ENCODE measurements around the gene CDC42BPG. TPM values are rescaled to one million over a fixed set of nuclear protein-coding genes. Genes with fewer than 3 reads are reported as not detected.

Gene CDC42BPG
- total RNA-seq, 1 experiment from 2014 or later: 21.6 TPM

- H3K9me3 Mint-ChIP-seq: no peaks in the 10 kb centered on the region
Measured at GRCh38 chr11:64833509-64833908, 10.9 kb downstream of the CDC42BPG start.

DNA sequence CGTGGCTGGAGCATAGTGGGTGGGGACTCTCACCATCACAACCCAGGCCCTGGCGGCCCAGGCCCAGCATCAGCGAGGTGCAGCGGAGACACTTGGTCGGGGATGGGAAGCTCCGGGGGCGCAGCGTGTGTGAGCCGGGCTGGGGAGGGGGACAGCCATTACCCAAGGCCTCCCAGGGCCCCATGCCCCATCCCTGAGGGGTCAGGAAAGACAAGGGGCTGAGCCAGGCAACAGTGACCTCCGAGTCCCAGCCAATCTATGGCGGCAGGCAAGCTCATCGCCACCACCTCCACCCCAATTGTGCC lies 11.3 kb downstream of the CDC42BPG start:
- Mint-ChIP-seq H3K27ac (no peak overlapping the region), H3K9me3 (no peaks in the 10 kb centered on the region), H3K36me3 (peaks cover 2% of the 10 kb centered on the region; the same call in 1 of the 2 replicates), H3K4me1 (no peaks in the 10 kb centered on the region), H3K4me3 (no peak overlapping the region), H3K27me3 (ENCODE audit: low read depth) (no peaks in the 10 kb centered on the region)
- ATAC-seq: no peak
- DNase-seq (ENCODE audit: low spot score): no peak
- ChIA-PET CTCF (no interaction called here), POLR2A (no interaction called here)
- no peak for TF ChIP-seq ESRRA (CRISPR knock-in tag; IDR thresholded peaks at IDR 0.05; ENCODE audit: borderline replicate concordance)
- no peak for TF ChIP-seq CBFB (CRISPR knock-in tag; IDR thresholded peaks at IDR 0.05; ENCODE audit: low read depth)
- TF ChIP-seq, protein P1, sequence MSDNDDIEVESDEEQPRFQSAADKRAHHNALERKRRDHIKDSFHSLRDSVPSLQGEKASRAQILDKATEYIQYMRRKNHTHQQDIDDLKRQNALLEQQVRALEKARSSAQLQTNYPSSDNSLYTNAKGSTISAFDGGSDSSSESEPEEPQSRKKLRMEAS (CRISPR knock-in tag; IDR thresholded peaks at IDR 0.05): no peak
- TF ChIP-seq SMAD4 (CRISPR knock-in tag; IDR thresholded peaks at IDR 0.05): no peak
- no peak for TF ChIP-seq TP53 (CRISPR knock-in tag; IDR thresholded peaks at IDR 0.05)
- TF ChIP-seq ZNF512 (CRISPR knock-in tag; IDR thresholded peaks at IDR 0.05; ENCODE audit: borderline replicate concordance): no peak
- no peak for TF ChIP-seq ATF1 (CRISPR knock-in tag; IDR thresholded peaks at IDR 0.05)
- TF ChIP-seq NFYB (CRISPR knock-in tag; conservative IDR thresholded peaks at IDR 0.05; ENCODE audit: low read depth): no peak
- TF ChIP-seq FOXJ3 (CRISPR knock-in tag; IDR thresholded peaks at IDR 0.05; ENCODE audit: borderline replicate concordance): no peak
- TF ChIP-seq ZNF416 (CRISPR knock-in tag; IDR thresholded peaks at IDR 0.05): no peak
- TF ChIP-seq, protein P2, sequence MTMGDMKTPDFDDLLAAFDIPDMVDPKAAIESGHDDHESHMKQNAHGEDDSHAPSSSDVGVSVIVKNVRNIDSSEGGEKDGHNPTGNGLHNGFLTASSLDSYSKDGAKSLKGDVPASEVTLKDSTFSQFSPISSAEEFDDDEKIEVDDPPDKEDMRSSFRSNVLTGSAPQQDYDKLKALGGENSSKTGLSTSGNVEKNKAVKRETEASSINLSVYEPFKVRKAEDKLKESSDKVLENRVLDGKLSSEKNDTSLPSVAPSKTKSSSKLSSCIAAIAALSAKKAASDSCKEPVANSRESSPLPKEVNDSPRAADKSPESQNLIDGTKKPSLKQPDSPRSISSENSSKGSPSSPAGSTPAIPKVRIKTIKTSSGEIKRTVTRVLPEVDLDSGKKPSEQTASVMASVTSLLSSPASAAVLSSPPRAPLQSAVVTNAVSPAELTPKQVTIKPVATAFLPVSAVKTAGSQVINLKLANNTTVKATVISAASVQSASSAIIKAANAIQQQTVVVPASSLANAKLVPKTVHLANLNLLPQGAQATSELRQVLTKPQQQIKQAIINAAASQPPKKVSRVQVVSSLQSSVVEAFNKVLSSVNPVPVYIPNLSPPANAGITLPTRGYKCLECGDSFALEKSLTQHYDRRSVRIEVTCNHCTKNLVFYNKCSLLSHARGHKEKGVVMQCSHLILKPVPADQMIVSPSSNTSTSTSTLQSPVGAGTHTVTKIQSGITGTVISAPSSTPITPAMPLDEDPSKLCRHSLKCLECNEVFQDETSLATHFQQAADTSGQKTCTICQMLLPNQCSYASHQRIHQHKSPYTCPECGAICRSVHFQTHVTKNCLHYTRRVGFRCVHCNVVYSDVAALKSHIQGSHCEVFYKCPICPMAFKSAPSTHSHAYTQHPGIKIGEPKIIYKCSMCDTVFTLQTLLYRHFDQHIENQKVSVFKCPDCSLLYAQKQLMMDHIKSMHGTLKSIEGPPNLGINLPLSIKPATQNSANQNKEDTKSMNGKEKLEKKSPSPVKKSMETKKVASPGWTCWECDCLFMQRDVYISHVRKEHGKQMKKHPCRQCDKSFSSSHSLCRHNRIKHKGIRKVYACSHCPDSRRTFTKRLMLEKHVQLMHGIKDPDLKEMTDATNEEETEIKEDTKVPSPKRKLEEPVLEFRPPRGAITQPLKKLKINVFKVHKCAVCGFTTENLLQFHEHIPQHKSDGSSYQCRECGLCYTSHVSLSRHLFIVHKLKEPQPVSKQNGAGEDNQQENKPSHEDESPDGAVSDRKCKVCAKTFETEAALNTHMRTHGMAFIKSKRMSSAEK (CRISPR knock-in tag; IDR thresholded peaks at IDR 0.05; ENCODE audit: borderline replicate concordance): no peak
- no peak for TF ChIP-seq GABPB1 (CRISPR knock-in tag; IDR thresholded peaks at IDR 0.05)
- no peak for TF ChIP-seq FOXP1 (CRISPR knock-in tag; IDR thresholded peaks at IDR 0.05; ENCODE audit: borderline replicate concordance)
- no peak for TF ChIP-seq NFE2L1 (CRISPR knock-in tag; IDR thresholded peaks at IDR 0.05)

More at GRCh38 chr11:64833509-64833908, 10.9 kb downstream of the CDC42BPG start:
- H3K27me3 Mint-ChIP-seq (ENCODE audit: low read depth): no peaks in the 10 kb centered on the region
- no peak overlapping the region for H3K27ac Mint-ChIP-seq
- POLR2A ChIA-PET: no interaction called here
- no peaks in the 10 kb centered on the region for H3K4me1 Mint-ChIP-seq
- CTCF ChIA-PET: interaction anchor here (0.8 to 1.5 kb wide), 2 partner anchors 30 to 54 kb away, joined by 3 to 6 read pairs; no protein-coding TSS in a partner anchor
- TF ChIP-seq ZNF512 (CRISPR knock-in tag; IDR thresholded peaks at IDR 0.05; ENCODE audit: borderline replicate concordance) (no peak), ZNF219 (CRISPR knock-in tag; IDR thresholded peaks at IDR 0.05; ENCODE audit: borderline replicate concordance) (no peak), MLX (CRISPR knock-in tag; IDR thresholded peaks at IDR 0.05) (no peak), NR1H2 (CRISPR knock-in tag; IDR thresholded peaks at IDR 0.05) (no peak), ZNF121 (CRISPR knock-in tag; IDR thresholded peaks at IDR 0.05) (no peak)
- TF ChIP-seq, protein P2 (CRISPR knock-in tag; IDR thresholded peaks at IDR 0.05; ENCODE audit: borderline replicate concordance): no peak
- TF ChIP-seq, protein P1 (CRISPR knock-in tag; IDR thresholded peaks at IDR 0.05): no peak
- DNase-seq (ENCODE audit: low spot score) (no peak), ATAC-seq (no peak)
- H3K4me3 Mint-ChIP-seq: no peak overlapping the region
- H3K36me3 Mint-ChIP-seq: peaks cover 2% of the 10 kb centered on the region; the same call in 1 of the 2 replicates
